ENCODE data around the gene SIDT2. TPM values are rescaled to one million over a fixed set of nuclear protein-coding genes. Genes with fewer than 3 reads are reported as not detected.
A peak's percentile ranks its signal among the peaks of the same experiment; 100 is the strongest.
"Not testable (repeated sequence)": the region's sequence is repeated elsewhere in the genome, so short reads cannot be mapped to it uniquely, and the experiment has no call there.

Gene SIDT2
- total RNA-seq, 3 donors from 2014 or later (not counting 1 experiment from before 2014, with no cell fraction given) = 80.0 to 111 (median 82.0) TPM

DNA sequence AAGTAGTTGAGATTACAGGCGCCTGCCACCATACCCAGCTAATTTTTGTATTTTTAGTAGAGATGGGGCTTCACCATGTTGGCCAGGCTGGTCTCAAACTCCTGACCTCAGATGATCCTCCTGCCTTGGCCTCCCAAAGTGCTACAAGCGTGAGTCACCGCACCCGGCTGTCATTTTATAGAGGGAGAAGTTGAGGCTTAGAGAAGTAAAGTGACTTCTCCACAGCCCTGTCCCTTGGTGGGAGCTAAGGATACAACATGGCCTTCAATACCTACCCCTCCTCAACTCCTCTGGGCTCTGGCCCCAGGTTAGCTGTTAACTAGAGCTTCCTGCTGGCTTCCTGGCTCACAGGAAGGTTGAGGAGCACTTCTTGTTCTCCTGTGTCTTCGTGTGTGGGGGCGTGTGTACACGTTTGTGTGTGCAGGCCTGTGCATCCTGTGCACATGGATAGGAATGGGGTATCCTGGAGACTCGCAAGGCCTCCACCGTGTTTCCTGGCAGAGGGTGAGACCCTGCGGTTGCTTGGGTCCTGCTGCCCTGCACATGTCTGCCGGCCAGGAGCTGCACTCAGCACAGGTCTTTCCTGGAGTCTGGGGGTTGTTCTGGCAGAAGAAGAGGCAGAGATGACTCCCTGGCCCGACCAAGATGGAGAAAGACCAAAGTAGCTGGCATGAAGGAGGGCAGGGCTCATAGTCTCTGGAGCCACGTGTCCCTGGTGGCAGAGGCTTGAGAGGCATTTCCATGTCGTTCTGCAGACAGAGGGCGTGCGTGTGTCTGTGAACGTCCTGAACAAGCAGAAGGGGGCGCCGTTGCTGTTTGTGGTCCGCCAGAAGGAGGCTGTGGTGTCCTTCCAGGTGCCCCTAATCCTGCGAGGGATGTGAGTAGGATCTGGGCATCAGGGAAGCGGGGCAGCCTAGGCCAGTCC is 2.4 kb downstream of the SIDT2 start:
- H3K36me3 ChIP-seq (ENCODE audit: control insufficient read depth, insufficient read depth, low read length) = peaks cover 3% of the 10 kb centered on the region
- H3K4me1 ChIP-seq (ENCODE audit: control insufficient read depth, insufficient read depth, low read length) = peaks cover 40% of the 10 kb centered on the region
- H3K27me3 ChIP-seq (ENCODE audit: control insufficient read depth, insufficient read depth, low read length) = no peaks in the 10 kb centered on the region
- Mint-ChIP-seq H3K9me3 (no peaks in the 10 kb centered on the region), H3K36me3 (no peaks in the 10 kb centered on the region), H3K4me1 (peaks cover 26 to 31% of the 10 kb centered on the region in 2 donors), H3K27me3 (ENCODE audit: low read depth in 2 of 2) (no peaks in the 10 kb centered on the region), H3K27ac (peak overlapping the region; percentile 86 to 92), H3K4me3 (peak overlapping the region; percentile 95)
- no peak overlapping the region for H3K4me3 ChIP-seq (ENCODE audit: low read length)
- ATAC-seq (peak in 2 of 3 donors; percentile 26 to 33), DNase-seq (peak; percentile 38 to 79)
- no peak overlapping the region for H3K27ac ChIP-seq (ENCODE audit: low read length)
- H3K9me3 ChIP-seq (ENCODE audit: control insufficient read depth, insufficient read depth, low read length) = no peaks in the 10 kb centered on the region
- TF ChIP-seq, protein P1, sequence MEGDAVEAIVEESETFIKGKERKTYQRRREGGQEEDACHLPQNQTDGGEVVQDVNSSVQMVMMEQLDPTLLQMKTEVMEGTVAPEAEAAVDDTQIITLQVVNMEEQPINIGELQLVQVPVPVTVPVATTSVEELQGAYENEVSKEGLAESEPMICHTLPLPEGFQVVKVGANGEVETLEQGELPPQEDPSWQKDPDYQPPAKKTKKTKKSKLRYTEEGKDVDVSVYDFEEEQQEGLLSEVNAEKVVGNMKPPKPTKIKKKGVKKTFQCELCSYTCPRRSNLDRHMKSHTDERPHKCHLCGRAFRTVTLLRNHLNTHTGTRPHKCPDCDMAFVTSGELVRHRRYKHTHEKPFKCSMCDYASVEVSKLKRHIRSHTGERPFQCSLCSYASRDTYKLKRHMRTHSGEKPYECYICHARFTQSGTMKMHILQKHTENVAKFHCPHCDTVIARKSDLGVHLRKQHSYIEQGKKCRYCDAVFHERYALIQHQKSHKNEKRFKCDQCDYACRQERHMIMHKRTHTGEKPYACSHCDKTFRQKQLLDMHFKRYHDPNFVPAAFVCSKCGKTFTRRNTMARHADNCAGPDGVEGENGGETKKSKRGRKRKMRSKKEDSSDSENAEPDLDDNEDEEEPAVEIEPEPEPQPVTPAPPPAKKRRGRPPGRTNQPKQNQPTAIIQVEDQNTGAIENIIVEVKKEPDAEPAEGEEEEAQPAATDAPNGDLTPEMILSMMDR (IDR thresholded peaks at IDR 0.05) = peak; percentile 57
- WGBS (ENCODE audit: insufficient coverage) = 52% methylated on average over 19 of the region's 22 CpGs
- intact Hi-C loops (cut with micrococcal nuclease) = no loop called here

DNA sequence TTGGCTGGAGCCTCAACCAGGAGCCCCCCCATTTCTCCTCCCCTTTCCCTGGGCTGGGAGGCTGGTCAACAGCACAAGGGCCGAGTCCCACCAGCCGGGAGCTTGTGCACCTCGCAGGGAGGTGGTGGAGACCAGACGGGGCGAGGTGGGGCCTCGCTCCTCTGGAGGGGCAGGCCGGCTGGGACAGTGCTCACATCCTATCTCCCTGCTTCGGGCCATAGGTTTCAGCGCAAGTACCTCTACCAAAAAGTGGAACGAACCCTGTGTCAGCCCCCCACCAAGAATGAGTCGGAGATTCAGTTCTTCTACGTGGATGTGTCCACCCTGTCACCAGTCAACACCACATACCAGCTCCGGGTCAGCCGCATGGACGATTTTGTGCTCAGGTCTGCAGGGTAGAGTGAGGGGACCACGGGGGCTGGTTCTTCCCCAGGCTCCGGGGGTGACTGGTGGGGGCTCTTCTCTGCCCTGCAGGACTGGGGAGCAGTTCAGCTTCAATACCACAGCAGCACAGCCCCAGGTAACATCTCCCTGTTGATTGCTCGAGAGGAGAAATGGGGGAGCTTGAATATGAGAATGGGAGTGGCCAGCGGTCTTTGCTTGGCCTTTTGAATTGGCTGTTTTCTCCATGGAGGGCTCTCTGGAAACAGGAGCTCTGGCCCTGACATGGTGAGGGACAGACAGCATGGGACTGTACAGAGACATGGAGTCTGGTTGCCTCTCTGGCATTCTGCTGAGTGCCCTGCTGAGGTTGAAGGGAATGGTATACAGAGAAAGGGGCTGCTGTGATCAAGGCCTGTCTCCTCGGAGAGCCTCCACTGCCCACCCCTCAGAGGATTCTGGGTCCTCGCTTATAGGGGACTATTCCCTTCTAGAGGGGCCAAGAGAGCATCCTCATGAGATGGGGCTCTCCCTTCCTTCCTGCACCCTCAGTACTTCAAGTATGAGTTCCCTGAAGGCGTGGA is 3.3 kb downstream of the SIDT2 start:
- H3K27me3 ChIP-seq (ENCODE audit: control insufficient read depth, insufficient read depth, low read length) = no peaks in the 10 kb centered on the region
- Mint-ChIP-seq H3K27ac (no peak overlapping the region), H3K27me3 (ENCODE audit: low read depth in 2 of 2) (no peaks in the 10 kb centered on the region), H3K36me3 (no peaks in the 10 kb centered on the region), H3K9me3 (no peaks in the 10 kb centered on the region), H3K4me1 (peaks cover 26 to 31% of the 10 kb centered on the region in 2 donors), H3K4me3 (no peak overlapping the region)
- intact Hi-C loops (cut with micrococcal nuclease) = no loop called here
- H3K9me3 ChIP-seq (ENCODE audit: control insufficient read depth, insufficient read depth, low read length) = no peaks in the 10 kb centered on the region
- 96% methylated on average over 22 of the region's 22 CpGs for WGBS (ENCODE audit: insufficient coverage)
- TF ChIP-seq, protein P1 (IDR thresholded peaks at IDR 0.05) = no peak
- H3K4me1 ChIP-seq (ENCODE audit: control insufficient read depth, insufficient read depth, low read length) = peaks cover 49% of the 10 kb centered on the region
- DNase-seq (peak in 1 of 2 donors; percentile 7), ATAC-seq (no peak)
- H3K27ac ChIP-seq (ENCODE audit: low read length) = no peak overlapping the region
- no peak overlapping the region for H3K4me3 ChIP-seq (ENCODE audit: low read length)
- H3K36me3 ChIP-seq (ENCODE audit: control insufficient read depth, insufficient read depth, low read length) = peaks cover 3% of the 10 kb centered on the region

DNA sequence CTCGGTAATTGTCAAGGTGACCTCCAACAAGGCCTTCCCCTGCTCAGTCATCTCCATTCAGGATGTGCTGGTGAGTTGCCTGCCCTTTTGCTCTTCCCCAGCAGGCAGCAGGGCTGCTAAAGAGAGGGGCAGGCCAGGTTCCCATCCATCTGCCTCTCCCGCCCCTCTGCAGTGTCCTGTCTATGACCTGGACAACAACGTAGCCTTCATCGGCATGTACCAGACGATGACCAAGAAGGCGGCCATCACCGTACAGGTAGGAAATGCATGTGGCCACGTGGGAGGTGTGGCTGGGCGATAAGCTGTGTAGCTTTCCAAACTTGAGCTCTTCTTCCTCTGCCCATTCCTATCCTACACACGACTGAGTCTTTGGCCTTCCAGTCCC is 4.0 kb downstream of the SIDT2 start:
- TF ChIP-seq, protein P1 (IDR thresholded peaks at IDR 0.05) = no peak
- Histone ChIP-seq H3K27ac (ENCODE audit: low read length) (no peak overlapping the region), H3K36me3 (ENCODE audit: control insufficient read depth, insufficient read depth, low read length) (peaks cover 3% of the 10 kb centered on the region), H3K9me3 (ENCODE audit: control insufficient read depth, insufficient read depth, low read length) (no peaks in the 10 kb centered on the region), H3K4me1 (ENCODE audit: control insufficient read depth, insufficient read depth, low read length) (peaks cover 56% of the 10 kb centered on the region), H3K27me3 (ENCODE audit: control insufficient read depth, insufficient read depth, low read length) (no peaks in the 10 kb centered on the region), H3K4me3 (ENCODE audit: low read length) (no peak overlapping the region)
- intact Hi-C loops (cut with micrococcal nuclease) = no loop called here
- no peaks in the 10 kb centered on the region for H3K27me3 Mint-ChIP-seq (ENCODE audit: low read depth in 2 of 2)
- peaks cover 26 to 31% of the 10 kb centered on the region in 2 donors for H3K4me1 Mint-ChIP-seq
- H3K9me3 Mint-ChIP-seq = no peaks in the 10 kb centered on the region
- no peak overlapping the region for H3K4me3 Mint-ChIP-seq
- peak in 1 of 2 donors; percentile 12 for DNase-seq
- no peak for ATAC-seq
- 96% methylated on average over 9 of the region's 10 CpGs for WGBS (ENCODE audit: insufficient coverage)
- no peak overlapping the region for H3K27ac Mint-ChIP-seq
- no peaks in the 10 kb centered on the region for H3K36me3 Mint-ChIP-seq

DNA sequence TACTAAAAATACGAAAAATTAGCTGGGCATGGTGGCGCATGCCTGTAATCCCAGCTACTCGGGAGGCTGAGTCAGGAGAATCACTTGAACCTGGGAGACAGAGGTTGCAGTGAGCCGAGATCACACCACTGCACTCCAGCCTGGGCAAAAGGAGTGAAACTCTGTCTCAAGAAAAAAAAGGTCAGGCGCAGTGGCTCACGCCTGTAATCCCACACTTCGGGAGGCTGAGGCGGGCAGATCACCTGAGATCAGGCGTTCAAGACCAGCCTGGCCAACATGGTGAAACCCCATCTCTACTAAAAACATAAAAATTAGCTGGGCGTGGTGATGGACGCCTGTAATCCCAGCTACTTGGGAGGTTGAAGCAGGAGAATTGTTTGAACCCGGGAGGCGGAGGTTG is 4.6 kb downstream of the SIDT2 start:
- peak in 1 of 2 donors; percentile 7 for DNase-seq
- H3K4me1 ChIP-seq (ENCODE audit: control insufficient read depth, insufficient read depth, low read length) = peaks cover 59% of the 10 kb centered on the region
- H3K9me3 Mint-ChIP-seq; H3K27ac ChIP-seq (ENCODE audit: low read length); H3K36me3 ChIP-seq (ENCODE audit: control insufficient read depth, insufficient read depth, low read length); H3K27me3 ChIP-seq (ENCODE audit: control insufficient read depth, insufficient read depth, low read length); H3K27me3 Mint-ChIP-seq (ENCODE audit: low read depth in 2 of 2); ATAC-seq; H3K9me3 ChIP-seq (ENCODE audit: control insufficient read depth, insufficient read depth, low read length); H3K36me3 Mint-ChIP-seq; H3K4me3 ChIP-seq (ENCODE audit: low read length); intact Hi-C loops (cut with micrococcal nuclease); H3K4me3 Mint-ChIP-seq; H3K27ac Mint-ChIP-seq: not testable (repeated sequence)
- WGBS (ENCODE audit: insufficient coverage) = 98% methylated on average over 13 of the region's 13 CpGs
- H3K4me1 Mint-ChIP-seq = peaks cover 23 to 26% of the 10 kb centered on the region in 2 donors
